A549 (cell line): ENCODE measurements around the gene CCDC57. TPM values are rescaled to one million over a fixed set of nuclear protein-coding genes. Genes with fewer than 3 reads are reported as not detected.

Source experiments
- BCL3 ChIP-seq: fragments of >200 bp; sonication (Bioruptor Twin); formaldehyde crosslinking; IDR thresholded peaks from 3 replicates; pipeline ENCODE4 v1.6.1; 2016
- BHLHE40 ChIP-seq: IDR thresholded peaks from 2 replicates; pipeline ENCODE4 v1.6.1; 2012; ENCODE audit warnings: low read depth, low read length, inconsistent platforms
- CBX8 ChIP-seq: fragments of 200-600 bp; sonication (generic); IDR thresholded peaks from 2 replicates; pipeline ENCODE4 v1.6.1; 2016
- CHD4 ChIP-seq: fragments of 200-600 bp; sonication (generic); IDR thresholded peaks from 2 replicates; pipeline ENCODE4 v1.6.1; 2016; ENCODE audit warnings: antibody characterized with exemption, mild to moderate bottlenecking, borderline replicate concordance
- E2F6 ChIP-seq: IDR thresholded peaks from 2 replicates; pipeline ENCODE4 v1.6.1; 2012; ENCODE audit warnings: low read depth, borderline replicate concordance
- EHMT2 ChIP-seq: fragments of 200-600 bp; sonication (generic); IDR thresholded peaks from 2 replicates; pipeline ENCODE4 v1.6.1; 2016; ENCODE audit warnings: antibody characterized with exemption, low read depth, mild to moderate bottlenecking, moderate library complexity
- ELK1 ChIP-seq: fragments of 150-350 bp; IDR thresholded peaks from 2 replicates; pipeline ENCODE4 v1.6.1; 2014; ENCODE audit warnings: low read depth, mild to moderate bottlenecking, low read length
- FOXS1 ChIP-seq: fragments of 250-450 bp; sonication (Bioruptor Pico); IDR thresholded peaks from 2 replicates; pipeline ENCODE4 v1.5.0; 2020; ENCODE audit warnings: mild to moderate bottlenecking, moderate library complexity
- HDAC2 ChIP-seq: fragments of 200-600 bp; sonication (generic); IDR thresholded peaks from 2 replicates; pipeline ENCODE4 v1.6.1; 2016
- HES2 ChIP-seq: fragments of >200 bp; sonication (Bioruptor Twin); formaldehyde crosslinking; IDR thresholded peaks from 2 replicates; pipeline ENCODE4 v1.6.1; 2016
- HEYL ChIP-seq: fragments of 250-450 bp; sonication (Bioruptor Pico); IDR thresholded peaks from 2 replicates; pipeline ENCODE4 v1.8.0; 2021; ENCODE audit warnings: mild to moderate bottlenecking, moderate library complexity
- HOXA7 ChIP-seq: fragments of 250-450 bp; sonication (Bioruptor Pico); IDR thresholded peaks from 2 replicates; pipeline ENCODE4 v1.5.0; 2020; ENCODE audit warnings: mild to moderate bottlenecking, moderate library complexity
- JUN ChIP-seq, 2 experiments: fragments of >200 bp; sonication (Bioruptor Twin); formaldehyde crosslinking; IDR thresholded peaks; 2 replicates in 1 of 2; 3 replicates in 1 of 2; pipeline ENCODE4 v1.6.1; 2016 to 2017
- JUNB ChIP-seq: fragments of >200 bp; sonication (Bioruptor Twin); formaldehyde crosslinking; IDR thresholded peaks from 2 replicates; pipeline ENCODE4 v1.6.1; 2016
- KDM1A ChIP-seq: fragments of 200-600 bp; sonication (generic); IDR thresholded peaks from 2 replicates; pipeline ENCODE4 v1.6.1; 2016; ENCODE audit warnings: low read depth, mild to moderate bottlenecking
- KDM5A ChIP-seq: fragments of 200-600 bp; sonication (generic); IDR thresholded peaks from 2 replicates; pipeline ENCODE4 v1.6.1; 2016; ENCODE audit warnings: antibody characterized with exemption, mild to moderate bottlenecking
- MAZ ChIP-seq: fragments of 150-350 bp; IDR thresholded peaks from 2 replicates; pipeline ENCODE4 v1.6.1; 2014; ENCODE audit warnings: antibody characterized with exemption, low read depth, low read length, borderline replicate concordance
- MYC ChIP-seq: IDR thresholded peaks from 2 replicates; pipeline ENCODE4 v1.6.1; 2012; ENCODE audit warnings: mild to moderate bottlenecking, inconsistent platforms, low read length, improper control_type of control experiment, borderline replicate concordance
- NFE2L2 ChIP-seq: fragments of 150-350 bp; conservative IDR thresholded peaks from 2 replicates; pipeline ENCODE4 v1.6.1; 2014; ENCODE audit warnings: low read length
- NPAS2 ChIP-seq: fragments of 250-450 bp; sonication (Bioruptor Pico); IDR thresholded peaks from 2 replicates; pipeline ENCODE4 v1.8.0; 2022; ENCODE audit warnings: mild to moderate bottlenecking, moderate library complexity, borderline replicate concordance
- PBX3 ChIP-seq: IDR thresholded peaks from 2 replicates; pipeline ENCODE4 v1.6.1; 2012
- POLR2A ChIP-seq: IDR thresholded peaks from 2 replicates; pipeline ENCODE4 v1.6.1; 2012; ENCODE audit warnings: mild to moderate bottlenecking, low read length
- POLR2AphosphoS2 ChIP-seq: conservative IDR thresholded peaks from 2 replicates; pipeline ENCODE4 v1.6.1; 2012; ENCODE audit warnings: low read length, improper control_type of control experiment, inconsistent platforms
- RCOR1 ChIP-seq: fragments of 150-350 bp; IDR thresholded peaks from 2 replicates; pipeline ENCODE4 v1.6.1; 2014; ENCODE audit warnings: antibody characterized with exemption, low read length, low read depth
- RFX5 ChIP-seq: fragments of 450-650 bp; IDR thresholded peaks from 2 replicates; pipeline ENCODE4 v1.7.1; 2014; ENCODE audit warnings: antibody characterized with exemption, mild to moderate bottlenecking, moderate library complexity
- RNF2 ChIP-seq: fragments of 200-600 bp; sonication (generic); IDR thresholded peaks from 2 replicates; pipeline ENCODE4 v1.6.1; 2016; ENCODE audit warnings: low read depth, mild to moderate bottlenecking, antibody characterized with exemption, moderate library complexity, borderline replicate concordance
- SMC3 ChIP-seq: fragments of >200 bp; sonication (Bioruptor Twin); formaldehyde crosslinking; IDR thresholded peaks from 3 replicates; pipeline ENCODE4 v1.6.1; 2018; ENCODE audit warnings: inconsistent platforms
- SREBF2 ChIP-seq: fragments of 450-650 bp; IDR thresholded peaks from 2 replicates; pipeline ENCODE4 v1.6.1; 2014; ENCODE audit warnings: mild to moderate bottlenecking, moderate library complexity
- TFCP2L1 ChIP-seq: fragments of 250-450 bp; sonication (Bioruptor Pico); IDR thresholded peaks from 2 replicates; pipeline ENCODE4 v1.5.0; 2021; ENCODE audit warnings: mild to moderate bottlenecking
- ZC3H11A ChIP-seq: fragments of 450-650 bp; IDR thresholded peaks from 2 replicates; pipeline ENCODE4 v1.6.1; 2014; ENCODE audit warnings: antibody characterized with exemption, mild to moderate bottlenecking
- ZNF302 ChIP-seq: fragments of 250-450 bp; sonication (Bioruptor Pico); IDR thresholded peaks from 2 replicates; pipeline ENCODE4 v1.9.0; 2021; ENCODE audit warnings: inconsistent platforms, mild to moderate bottlenecking, moderate library complexity
- ZSCAN20 ChIP-seq: fragments of 250-450 bp; sonication (Bioruptor Pico); IDR thresholded peaks from 2 replicates; pipeline ENCODE4 v1.8.0; 2022; ENCODE audit warnings: mild to moderate bottlenecking, moderate library complexity
- polyA plus RNA-seq, 4 experiments: library from polyadenylated mRNA; depleted of rRNA in 3 of 4; stranded (reverse); fragments of >200 nt; fragmentation: RNase III in 1 of 4; extraction: RNeasy Plus Mini Kit Qiagen cat#74134 plus additional on column Dnase treatment in 1 of 4; gene quantifications; 2 replicates in 3 of 4; 3 replicates in 1 of 4; pipeline ENCODE4 v1.2.3, GENCODE V29; 2011 to 2017
- TF ChIP-seq, protein P1 (sequence below): fragments of 200-600 bp; sonication (generic); IDR thresholded peaks from 2 replicates; pipeline ENCODE4 v1.6.1; 2016; ENCODE audit warnings: antibody characterized with exemption, mild to moderate bottlenecking, moderate library complexity

CCDC57 gene
- polyA plus RNA-seq, 2 of the 4 experiments (the other 2 are of a cell fraction): 18.2 to 18.5 TPM

GRCh38 chr17:82098169-82098938 is 114.3 kb downstream of the CCDC57 start, which contains the start of gene FASN (continued):
- peak; percentile 74; the same call in 1 of the 2 replicates for TF ChIP-seq FOXS1 (CRISPR knock-in tag)
- no peak for TF ChIP-seq JUNB
- TF ChIP-seq PBX3: peak; percentile 75
- TF ChIP-seq SREBF2: no peak
- TF ChIP-seq, protein P1, sequence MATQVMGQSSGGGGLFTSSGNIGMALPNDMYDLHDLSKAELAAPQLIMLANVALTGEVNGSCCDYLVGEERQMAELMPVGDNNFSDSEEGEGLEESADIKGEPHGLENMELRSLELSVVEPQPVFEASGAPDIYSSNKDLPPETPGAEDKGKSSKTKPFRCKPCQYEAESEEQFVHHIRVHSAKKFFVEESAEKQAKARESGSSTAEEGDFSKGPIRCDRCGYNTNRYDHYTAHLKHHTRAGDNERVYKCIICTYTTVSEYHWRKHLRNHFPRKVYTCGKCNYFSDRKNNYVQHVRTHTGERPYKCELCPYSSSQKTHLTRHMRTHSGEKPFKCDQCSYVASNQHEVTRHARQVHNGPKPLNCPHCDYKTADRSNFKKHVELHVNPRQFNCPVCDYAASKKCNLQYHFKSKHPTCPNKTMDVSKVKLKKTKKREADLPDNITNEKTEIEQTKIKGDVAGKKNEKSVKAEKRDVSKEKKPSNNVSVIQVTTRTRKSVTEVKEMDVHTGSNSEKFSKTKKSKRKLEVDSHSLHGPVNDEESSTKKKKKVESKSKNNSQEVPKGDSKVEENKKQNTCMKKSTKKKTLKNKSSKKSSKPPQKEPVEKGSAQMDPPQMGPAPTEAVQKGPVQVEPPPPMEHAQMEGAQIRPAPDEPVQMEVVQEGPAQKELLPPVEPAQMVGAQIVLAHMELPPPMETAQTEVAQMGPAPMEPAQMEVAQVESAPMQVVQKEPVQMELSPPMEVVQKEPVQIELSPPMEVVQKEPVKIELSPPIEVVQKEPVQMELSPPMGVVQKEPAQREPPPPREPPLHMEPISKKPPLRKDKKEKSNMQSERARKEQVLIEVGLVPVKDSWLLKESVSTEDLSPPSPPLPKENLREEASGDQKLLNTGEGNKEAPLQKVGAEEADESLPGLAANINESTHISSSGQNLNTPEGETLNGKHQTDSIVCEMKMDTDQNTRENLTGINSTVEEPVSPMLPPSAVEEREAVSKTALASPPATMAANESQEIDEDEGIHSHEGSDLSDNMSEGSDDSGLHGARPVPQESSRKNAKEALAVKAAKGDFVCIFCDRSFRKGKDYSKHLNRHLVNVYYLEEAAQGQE: no peak; the same call in 1 of the 2 replicates
- TF ChIP-seq EHMT2: no peak
- TF ChIP-seq HES2: no peak
- TF ChIP-seq CBX8: no peak
- no peak for TF ChIP-seq ZSCAN20 (CRISPR knock-in tag)
- no peak; the same call in 1 of the 3 replicates for TF ChIP-seq SMC3
- TF ChIP-seq RNF2: no peak
- TF ChIP-seq BHLHE40: no peak
- TF ChIP-seq RCOR1: no peak
- TF ChIP-seq E2F6: peak; percentile 12; the same call in 1 of the 2 replicates
- TF ChIP-seq NPAS2: peak; percentile 77
- no peak for TF ChIP-seq HOXA7 (CRISPR knock-in tag)
- no peak for TF ChIP-seq KDM1A
- no peak for TF ChIP-seq TFCP2L1 (CRISPR knock-in tag)
- peak; percentile 95 to 99 for TF ChIP-seq JUN (IDR thresholded peaks at IDR 0.05)
- 0 out of 2 replicates have a peak, but pooled peaks have one; percentile 22 for TF ChIP-seq MAZ
- peak; percentile 96 for TF ChIP-seq MYC
- no peak for TF ChIP-seq HEYL (CRISPR knock-in tag)
- TF ChIP-seq POLR2AphosphoS2: peak; percentile 68; the same call in 1 of the 2 replicates
- no peak for TF ChIP-seq ZC3H11A
- peak; percentile 95 for TF ChIP-seq BCL3
- TF ChIP-seq POLR2A: peak; percentile 99
- TF ChIP-seq RFX5: peak; percentile 92
- no peak for TF ChIP-seq HDAC2
- TF ChIP-seq NFE2L2: no peak
- TF ChIP-seq ELK1: no peak
- TF ChIP-seq CHD4: no peak
- TF ChIP-seq KDM5A: no peak
- TF ChIP-seq ZNF302 (CRISPR knock-in tag): no peak
